ENCODE data around the gene METTL9. TPM values are rescaled to one million over a fixed set of nuclear protein-coding genes. Genes with fewer than 3 reads are reported as not detected.
"Not testable (repeated sequence)": the region's sequence is repeated elsewhere in the genome, so short reads cannot be mapped to it uniquely, and the experiment has no call there.

The METTL9 gene
- total RNA-seq, result 10 to 100 TPM; 86.6 to 93.4 TPM

GRCh38 chr16:21599122-21600030 is at the start of gene METTL9:
Gene METTL9, plus strand, starts transcription at chr16:21599577. Its CDS starts 157 bp downstream, at chr16:21599734.
- H3K36me3 Mint-ChIP-seq, result peaks cover 3% of the 10 kb centered on the region

GRCh38 chr16:21549975-21550374 is 49.4 kb upstream of the METTL9 start:
- CTCF ChIA-PET; H3K9me3 Mint-ChIP-seq (ENCODE audit: low read depth); H3K27me3 Mint-ChIP-seq; H3K27ac Mint-ChIP-seq; H3K36me3 Mint-ChIP-seq; H3K4me3 Mint-ChIP-seq; DNase-seq; ATAC-seq: not testable (repeated sequence)
- H3K4me1 Mint-ChIP-seq, result peaks cover 17% of the 10 kb centered on the region

More at GRCh38 chr16:21599122-21600030, at the start of gene METTL9:
- peak; percentile 94 for ATAC-seq
- CTCF ChIA-PET, result interaction anchor here (0.9 to 1.8 kb wide), 3 partner anchors 9 to 40 kb away, joined by 3 to 7 read pairs (median 4); no protein-coding TSS in a partner anchor
- peak; percentile 97 for DNase-seq
- Mint-ChIP-seq H3K27ac (peak within 1 kb of the TSS; percentile 94), H3K9me3 (ENCODE audit: low read depth) (no peaks in the 10 kb centered on the region), H3K27me3 (no peaks in the 10 kb centered on the region), H3K4me1 (peaks cover 57% of the 10 kb centered on the region), H3K4me3 (peak within 1 kb of the TSS; percentile 98)

- CTCF ChIA-PET; H3K9me3 Mint-ChIP-seq (ENCODE audit: low read depth); DNase-seq; H3K4me3 Mint-ChIP-seq; H3K27ac Mint-ChIP-seq; ATAC-seq; H3K27me3 Mint-ChIP-seq; H3K36me3 Mint-ChIP-seq: not testable (repeated sequence)
- H3K4me1 Mint-ChIP-seq, result peaks cover 21% of the 10 kb centered on the region
These were observed 48.9 kb upstream of the METTL9 start for GRCh38 chr16:21550435-21550834.

- H3K27me3 Mint-ChIP-seq; H3K9me3 Mint-ChIP-seq (ENCODE audit: low read depth); ATAC-seq; H3K4me3 Mint-ChIP-seq; H3K36me3 Mint-ChIP-seq; CTCF ChIA-PET; H3K27ac Mint-ChIP-seq; DNase-seq: not testable (repeated sequence)
- H3K4me1 Mint-ChIP-seq, result peaks cover 21% of the 10 kb centered on the region
These were observed 48.3 kb upstream of the METTL9 start for GRCh38 chr16:21551076-21551475.

GRCh38 chr16:21551600-21551999 is 47.8 kb upstream of the METTL9 start:
- H3K27ac Mint-ChIP-seq; H3K9me3 Mint-ChIP-seq (ENCODE audit: low read depth); H3K36me3 Mint-ChIP-seq; H3K27me3 Mint-ChIP-seq; ATAC-seq; H3K4me3 Mint-ChIP-seq; CTCF ChIA-PET; DNase-seq: not testable (repeated sequence)
- H3K4me1 Mint-ChIP-seq, result peaks cover 21% of the 10 kb centered on the region

- CTCF ChIA-PET, result interaction anchor here (0.6 to 2.0 kb wide), 6 partner anchors 11 to 745 kb away, joined by 3 to 7 read pairs (median 4); no protein-coding TSS in a partner anchor
- ATAC-seq; DNase-seq; H3K4me3 Mint-ChIP-seq; H3K36me3 Mint-ChIP-seq; H3K9me3 Mint-ChIP-seq (ENCODE audit: low read depth); H3K27ac Mint-ChIP-seq: not testable (repeated sequence)
- Mint-ChIP-seq H3K27me3 (peaks cover 17% of the 10 kb centered on the region), H3K4me1 (peaks cover 21% of the 10 kb centered on the region)
These were observed 45.7 kb upstream of the METTL9 start for GRCh38 chr16:21553481-21554296.

GRCh38 chr16:21554795-21555585 is 44.4 kb upstream of the METTL9 start:
- Mint-ChIP-seq H3K9me3 (ENCODE audit: low read depth) (no peaks in the 10 kb centered on the region), H3K27ac (peak overlapping the region; percentile 77), H3K4me1 (peaks cover 21% of the 10 kb centered on the region), H3K36me3 (no peaks in the 10 kb centered on the region), H3K4me3 (peak overlapping the region; percentile 67), H3K27me3 (peaks cover 17% of the 10 kb centered on the region)
- ATAC-seq (peak; percentile 98), DNase-seq (peak; percentile 96)
- CTCF ChIA-PET, result interaction anchor here (0.7 to 1.2 kb wide), 3 partner anchors 12 to 154 kb away, joined by 3 to 4 read pairs (median 3); no protein-coding TSS in a partner anchor

GRCh38 chr16:21555621-21556020 is 43.8 kb upstream of the METTL9 start:
- not testable (repeated sequence) for DNase-seq; H3K27ac Mint-ChIP-seq; H3K4me3 Mint-ChIP-seq; ATAC-seq; H3K36me3 Mint-ChIP-seq; H3K9me3 Mint-ChIP-seq (ENCODE audit: low read depth)
- H3K27me3 Mint-ChIP-seq, result peaks cover 21% of the 10 kb centered on the region
- CTCF ChIA-PET, result interaction anchor here (0.7 to 1.2 kb wide), 3 partner anchors 11 to 154 kb away, joined by 3 to 4 read pairs (median 3); no protein-coding TSS in a partner anchor
- H3K4me1 Mint-ChIP-seq, result peaks cover 21% of the 10 kb centered on the region

- not testable (repeated sequence) for H3K36me3 Mint-ChIP-seq; H3K4me3 Mint-ChIP-seq; DNase-seq; ATAC-seq; H3K27ac Mint-ChIP-seq; H3K9me3 Mint-ChIP-seq (ENCODE audit: low read depth)
- CTCF ChIA-PET, result interaction anchor here (1.2 kb wide), 1 partner anchor 11 kb away, joined by 4 read pairs; no protein-coding TSS in a partner anchor
- H3K27me3 Mint-ChIP-seq, result peaks cover 21% of the 10 kb centered on the region
- H3K4me1 Mint-ChIP-seq, result peaks cover 21% of the 10 kb centered on the region
These were observed 43.3 kb upstream of the METTL9 start for GRCh38 chr16:21556026-21556595.

GRCh38 chr16:21556651-21557241 is 42.6 kb upstream of the METTL9 start:
- ATAC-seq; H3K9me3 Mint-ChIP-seq (ENCODE audit: low read depth); DNase-seq; H3K4me3 Mint-ChIP-seq; H3K27ac Mint-ChIP-seq; H3K36me3 Mint-ChIP-seq; CTCF ChIA-PET: not testable (repeated sequence)
- Mint-ChIP-seq H3K27me3 (peaks cover 21% of the 10 kb centered on the region), H3K4me1 (peaks cover 20% of the 10 kb centered on the region)

GRCh38 chr16:21560462-21560861 is 38.9 kb upstream of the METTL9 start:
- Mint-ChIP-seq H3K36me3 (no peaks in the 10 kb centered on the region), H3K27me3 (peaks cover 15% of the 10 kb centered on the region), H3K9me3 (ENCODE audit: low read depth) (no peaks in the 10 kb centered on the region), H3K27ac (no peak overlapping the region), H3K4me3 (no peak overlapping the region), H3K4me1 (peaks cover 5% of the 10 kb centered on the region)
- CTCF ChIA-PET, result interaction anchor here (0.8 to 1.3 kb wide), 3 partner anchors 13 to 1118 kb away, joined by 3 to 5 read pairs (median 5); no protein-coding TSS in a partner anchor
- ATAC-seq (no peak), DNase-seq (no peak)

GRCh38 chr16:21563676-21564075 is 35.7 kb upstream of the METTL9 start:
- Mint-ChIP-seq H3K27me3 (peaks cover 10% of the 10 kb centered on the region), H3K4me3 (no peak overlapping the region), H3K27ac (no peak overlapping the region), H3K36me3 (no peaks in the 10 kb centered on the region), H3K9me3 (ENCODE audit: low read depth) (no peaks in the 10 kb centered on the region), H3K4me1 (peaks cover 12% of the 10 kb centered on the region)
- CTCF ChIA-PET, result interaction anchor here (1.1 to 1.6 kb wide), 2 partner anchors 448 to 755 kb away, joined by 3 read pairs; no protein-coding TSS in a partner anchor
- ATAC-seq (no peak), DNase-seq (no peak)

All from activated CD8-positive, alpha-beta memory T cell treated with anti-CD3 and anti-CD28 coated beads, Interleukin-2, amount 10 ng/mL, durations not matched to agents 7 days and 5 days (primary cell).